ENCODE measurements around the gene CMPK2. TPM values are rescaled to one million over a fixed set of nuclear protein-coding genes. Genes with fewer than 3 reads are reported as not detected.

CMPK2 gene
- total and polyA plus RNA-seq, 9 of the 15 experiments (the other 6 are each of a cell fraction or from before 2014, with no cell fraction given), result 2.6 to 10.5 (median 5.0) TPM

- TF ChIP-seq SNAPC5 (CRISPR knock-in tag; IDR thresholded peaks at IDR 0.05) (no peak), TRIM25 (IDR thresholded peaks at IDR 0.05; ENCODE audit: borderline replicate concordance) (0 out of 2 replicates have a peak, but pooled peaks have one; percentile 61), TEAD4 (IDR thresholded peaks at IDR 0.05; ENCODE audit: low read length) (peak; percentile 98), TEAD4 (CRISPR knock-in tag; IDR thresholded peaks at IDR 0.05; ENCODE audit: borderline replicate concordance) (no peak), HDAC1 (IDR thresholded peaks at IDR 0.05) (peak; percentile 15 to 95; a peak in 2 of 4 replicates), ZNF511 (CRISPR knock-in tag; IDR thresholded peaks at IDR 0.05) (no peak), STAT5B (CRISPR knock-in tag; IDR thresholded peaks at IDR 0.05) (no peak), ZBTB26 (CRISPR knock-in tag; IDR thresholded peaks at IDR 0.05) (no peak), SIN3A (IDR thresholded peaks at IDR 0.05; ENCODE audit: borderline replicate concordance in 2 of 2, control insufficient read depth in 1 of 2, low read depth in 2 of 2, low read length in 2 of 2) (no peak), RREB1 (CRISPR knock-in tag; IDR thresholded peaks at IDR 0.05) (no peak), FIP1L1 (IDR thresholded peaks at IDR 0.05; ENCODE audit: low read depth, low read length, poor library complexity, severe bottlenecking) (no peak), ZBTB7A (IDR thresholded peaks at IDR 0.05; ENCODE audit: borderline replicate concordance, control insufficient read depth, low read depth, low read length) (no peak), HEY1 (CRISPR knock-in tag; IDR thresholded peaks at IDR 0.05; ENCODE audit: borderline replicate concordance) (peak; percentile 83; the same call in 1 of the 2 replicates), NONO (IDR thresholded peaks at IDR 0.05; ENCODE audit: low read depth in 2 of 2, low read length in 1 of 2) (0 out of 4 replicates have a peak, but pooled peaks of 1 of the 2 experiments have one; percentile 41), ZNF551 (CRISPR knock-in tag; IDR thresholded peaks at IDR 0.05) (no peak), FOXJ3 (CRISPR knock-in tag; IDR thresholded peaks at IDR 0.05) (no peak)
Measured at GRCh38 chr2:6909431-6910385, 44.0 kb upstream of the CMPK2 start (continued).

Measured in K562 (cell line).